ENCODE results near the gene MAP3K12. TPM values are rescaled to one million over a fixed set of nuclear protein-coding genes. Genes with fewer than 3 reads are reported as not detected.
A peak's percentile ranks its signal among the peaks of the same experiment; 100 is the strongest.
"Not testable (repeated sequence)": the region's sequence is repeated elsewhere in the genome, so short reads cannot be mapped to it uniquely, and the experiment has no call there.

Gene MAP3K12
- total RNA-seq, 1 donor from 2014 or later = 6.0 TPM

GRCh38 chr12:53441040-53441833, 58.0 kb downstream of the MAP3K12 start, which contains the start of gene PRR13:
Gene PRR13, plus strand, starts transcription at chr12:53441734. Its CDS starts 981 bp downstream, at chr12:53442715.
- peaks cover 40% of the 10 kb centered on the region for H3K4me1 Mint-ChIP-seq
- ChIA-PET POLR2A (interaction anchor here (0.6 to 2.5 kb wide), 17 partner anchors 9 to 312 kb away, joined by 3 to 14 read pairs (median 4); partner anchors contain the start of genes AAAS, PCBP2, PFDN5 and SP1), CTCF (interaction anchor here (1.0 to 1.2 kb wide), 3 partner anchors 89 to 116 kb away, joined by 3 to 4 read pairs (median 3); no protein-coding TSS in a partner anchor)
- H3K27me3 Mint-ChIP-seq = no peaks in the 10 kb centered on the region
- H3K36me3 Mint-ChIP-seq (ENCODE audit: low read depth) = peaks cover 43% of the 10 kb centered on the region
- peak; percentile 98 for ATAC-seq (ENCODE audit: low read depth)
- DNase-seq = peak; percentile 88
- no peaks in the 10 kb centered on the region for H3K9me3 Mint-ChIP-seq
- peak within 1 kb of the TSS; percentile 93 for H3K27ac Mint-ChIP-seq
- intact Hi-C loops (cut with micrococcal nuclease) = loop anchor here (1.0 kb wide), 9 partner anchors 10 to 286 kb away; partner anchors contain the start of genes AAAS and CALCOCO1
- peak within 1 kb of the TSS; percentile 93 for H3K4me3 Mint-ChIP-seq
- TF ChIP-seq CTCF (IDR thresholded peaks at IDR 0.05) = no peak

GRCh38 chr12:53439582-53439981, 59.7 kb downstream of the MAP3K12 start:
- H3K27ac Mint-ChIP-seq; H3K9me3 Mint-ChIP-seq; H3K4me3 Mint-ChIP-seq; intact Hi-C loops (cut with micrococcal nuclease); H3K27me3 Mint-ChIP-seq; CTCF ChIA-PET; DNase-seq; ATAC-seq (ENCODE audit: low read depth): not testable (repeated sequence)
- POLR2A ChIA-PET = interaction anchor here (0.8 to 2.5 kb wide), 3 partner anchors 11 to 61 kb away, joined by 3 to 12 read pairs (median 5); partner anchors contain the start of gene TARBP2
- Mint-ChIP-seq H3K36me3 (ENCODE audit: low read depth) (peaks cover 26% of the 10 kb centered on the region), H3K4me1 (peaks cover 29% of the 10 kb centered on the region)

- CTCF ChIA-PET = interaction anchor here (0.7 kb wide), 1 partner anchor 27 kb away, joined by 4 read pairs; no protein-coding TSS in a partner anchor
- intact Hi-C loops (cut with micrococcal nuclease); H3K27me3 Mint-ChIP-seq: not testable (repeated sequence)
Observed at GRCh38 chr12:53435326-53435725, 63.9 kb downstream of the MAP3K12 start.

GRCh38 chr12:53431187-53431586, 68.1 kb downstream of the MAP3K12 start:
- Mint-ChIP-seq H3K9me3 (no peaks in the 10 kb centered on the region), H3K36me3 (ENCODE audit: low read depth) (no peaks in the 10 kb centered on the region), H3K27me3 (no peaks in the 10 kb centered on the region), H3K4me3 (no peak overlapping the region), H3K4me1 (no peaks in the 10 kb centered on the region), H3K27ac (no peak overlapping the region)
- ChIA-PET POLR2A (no interaction called here), CTCF (interaction anchor here (1.4 kb wide), 1 partner anchor 79 kb away, joined by 3 read pairs; no protein-coding TSS in a partner anchor)
- TF ChIP-seq CTCF (IDR thresholded peaks at IDR 0.05) = no peak
- no peak for ATAC-seq (ENCODE audit: low read depth)
- DNase-seq = no peak
- intact Hi-C loops (cut with micrococcal nuclease) = no loop called here

More at GRCh38 chr12:53435326-53435725, 63.9 kb downstream of the MAP3K12 start:
- not testable (repeated sequence) for H3K36me3 Mint-ChIP-seq (ENCODE audit: low read depth); H3K4me1 Mint-ChIP-seq; ATAC-seq (ENCODE audit: low read depth); H3K4me3 Mint-ChIP-seq; DNase-seq; H3K27ac Mint-ChIP-seq; H3K9me3 Mint-ChIP-seq
- POLR2A ChIA-PET = interaction anchor here (0.6 kb wide), 1 partner anchor 236 kb away, joined by 3 read pairs; no protein-coding TSS in a partner anchor

GRCh38 chr12:53430116-53430515, 69.1 kb downstream of the MAP3K12 start:
- ATAC-seq (ENCODE audit: low read depth) (no peak), DNase-seq (no peak)
- H3K27me3 Mint-ChIP-seq = no peaks in the 10 kb centered on the region
- no peaks in the 10 kb centered on the region for H3K36me3 Mint-ChIP-seq (ENCODE audit: low read depth)
- no peak for TF ChIP-seq CTCF (IDR thresholded peaks at IDR 0.05)
- no peak overlapping the region for H3K4me3 Mint-ChIP-seq
- POLR2A ChIA-PET = no interaction called here
- H3K9me3 Mint-ChIP-seq = no peaks in the 10 kb centered on the region
- no peaks in the 10 kb centered on the region for H3K4me1 Mint-ChIP-seq
- no peak overlapping the region for H3K27ac Mint-ChIP-seq
- intact Hi-C loops (cut with micrococcal nuclease) = no loop called here
- CTCF ChIA-PET = interaction anchor here (1.4 kb wide), 1 partner anchor 78 kb away, joined by 3 read pairs; no protein-coding TSS in a partner anchor

Other genes with a start within 250 kb of the MAP3K12 start
- 6.2 and 8.2 TPM in 2 replicates for gene ESPL1, start 231.2 kb downstream of the MAP3K12 start, total RNA-seq
- 486 and 578 TPM in 2 replicates for gene PFDN5, start 203.9 kb downstream of the MAP3K12 start, total RNA-seq
- gene MYG1, start 199.8 kb downstream of the MAP3K12 start, total RNA-seq = 59.1 and 65.3 TPM in 2 replicates
- 57.3 and 72.1 TPM in 2 replicates for gene AAAS, start 177.8 kb downstream of the MAP3K12 start, total RNA-seq
- not detected in 2 replicates for gene SP7, start 163.1 kb downstream of the MAP3K12 start, total RNA-seq
- 99.2 and 102 TPM in 2 replicates for gene SP1, start 119.3 kb downstream of the MAP3K12 start, total RNA-seq
- gene AMHR2, start 75.6 kb downstream of the MAP3K12 start, total RNA-seq = not detected in 2 replicates
- gene PRR13, start 57.7 kb downstream of the MAP3K12 start, total RNA-seq = 266 and 288 TPM in 2 replicates
- 841 and 853 TPM in 2 replicates for gene PCBP2, start 47.4 kb downstream of the MAP3K12 start, total RNA-seq
- gene TARBP2, start 1.8 kb upstream of the MAP3K12 start, total RNA-seq = 45.7 and 49.6 TPM in 2 replicates
- gene NPFF, start 8.0 kb upstream of the MAP3K12 start, total RNA-seq = not detected in 2 replicates
- gene ATF7, start 126.9 kb upstream of the MAP3K12 start, total RNA-seq = 29.5 and 36.8 TPM in 2 replicates
- 330 and 354 TPM in 2 replicates for gene ATP5MC2, start 176.6 kb upstream of the MAP3K12 start, total RNA-seq
- 44.2 and 59.5 TPM in 2 replicates for gene CALCOCO1, start 228.0 kb upstream of the MAP3K12 start, total RNA-seq